Kasumi-1 (cell line): ENCODE measurements around the gene EVC.

Experiments used
- DNase-seq, 2 experiments: peaks; one replicate each; lab custom pipeline; 2025; lab: John Stamatoyannopoulos, UW

The EVC gene

DNA sequence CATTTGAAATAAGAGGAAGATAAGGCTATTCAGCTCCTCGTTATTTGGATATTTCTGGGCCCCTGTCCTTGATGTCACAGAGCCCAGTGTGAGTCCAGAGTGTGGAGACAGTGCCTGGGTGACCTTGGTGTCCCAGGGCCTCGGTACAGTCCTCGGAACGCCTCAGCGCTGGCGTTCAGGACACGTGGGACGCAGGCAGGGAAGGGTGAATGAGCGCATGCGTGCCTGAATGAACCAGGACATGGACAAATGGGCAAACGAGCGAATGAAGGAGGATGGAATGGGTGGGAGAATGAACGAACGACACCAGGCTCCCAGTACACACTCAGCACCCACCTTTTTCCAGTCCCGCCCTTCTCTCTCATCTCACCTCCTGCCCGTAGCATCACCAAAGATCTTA, 44.2 kb downstream of the EVC start:
- DNase-seq, result no peak

- DNase-seq, result no peak
These were observed 44.7 kb downstream of the EVC start for GRCh38 chr4:5755679-5756078.

- DNase-seq, result no peak
These were observed 45.3 kb downstream of the EVC start for GRCh38 chr4:5756271-5756670.

DNA sequence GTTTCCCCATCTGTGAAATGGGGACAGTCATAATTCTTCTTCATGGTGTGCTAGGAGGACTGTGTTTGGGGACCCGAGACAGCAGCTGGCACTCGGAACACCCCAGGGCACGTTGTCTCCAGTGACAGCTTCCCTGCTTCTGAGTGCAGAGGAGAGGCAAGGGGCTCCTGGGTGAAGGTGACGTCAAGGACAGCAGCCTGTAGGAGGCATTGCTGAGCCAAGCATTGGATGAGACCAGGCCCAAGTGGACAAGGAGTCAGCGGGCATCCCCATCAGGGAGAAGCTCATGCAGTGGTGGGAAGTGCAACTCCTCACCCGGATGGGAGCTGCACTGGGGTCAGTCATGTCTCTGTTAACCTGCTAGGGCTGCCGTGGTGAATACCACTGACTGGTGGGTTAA, 46.1 kb downstream of the EVC start:
- no peak for DNase-seq

DNA sequence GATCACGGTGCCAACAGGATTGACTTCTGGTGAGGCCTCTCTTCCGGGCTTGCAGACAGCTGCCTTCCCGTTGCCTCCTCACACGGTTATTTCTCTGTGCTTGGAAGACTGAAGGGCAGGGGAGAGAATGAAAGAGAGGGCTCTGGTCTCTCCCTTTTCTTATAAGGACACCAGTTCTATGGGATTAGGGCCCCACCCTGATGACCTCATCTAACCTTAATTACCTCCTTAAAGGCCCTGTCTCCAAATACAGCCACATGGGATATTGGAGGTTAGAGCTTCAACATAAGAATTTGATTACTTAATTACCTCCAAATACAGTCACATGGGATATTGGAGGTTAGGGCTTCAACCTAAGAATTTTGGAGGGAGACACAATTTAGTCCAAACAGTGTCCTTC, 46.5 kb downstream of the EVC start:
- no peak for DNase-seq

DNA sequence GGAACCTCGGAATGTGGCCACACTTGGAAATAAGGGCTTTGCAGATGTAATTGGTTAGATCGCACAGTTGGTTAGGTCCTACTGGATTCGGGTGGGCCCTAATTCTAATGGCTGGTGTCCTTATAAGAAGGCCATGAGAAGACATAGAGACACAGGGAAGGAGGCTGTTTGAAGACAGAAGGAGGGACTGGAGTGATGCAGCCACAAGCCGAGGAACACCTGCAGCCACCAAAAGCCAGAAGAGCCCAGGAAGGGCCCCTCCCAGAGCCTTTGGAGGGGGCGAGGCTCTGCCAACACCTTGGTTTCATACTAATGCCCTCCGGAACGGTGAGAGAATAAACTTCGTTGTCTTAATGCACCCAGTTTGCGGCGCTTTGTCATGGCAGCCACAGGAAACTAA, 47.0 kb downstream of the EVC start:
- no peak for DNase-seq

- DNase-seq, result no peak
These were observed 47.7 kb downstream of the EVC start for GRCh38 chr4:5758741-5759140.

DNA sequence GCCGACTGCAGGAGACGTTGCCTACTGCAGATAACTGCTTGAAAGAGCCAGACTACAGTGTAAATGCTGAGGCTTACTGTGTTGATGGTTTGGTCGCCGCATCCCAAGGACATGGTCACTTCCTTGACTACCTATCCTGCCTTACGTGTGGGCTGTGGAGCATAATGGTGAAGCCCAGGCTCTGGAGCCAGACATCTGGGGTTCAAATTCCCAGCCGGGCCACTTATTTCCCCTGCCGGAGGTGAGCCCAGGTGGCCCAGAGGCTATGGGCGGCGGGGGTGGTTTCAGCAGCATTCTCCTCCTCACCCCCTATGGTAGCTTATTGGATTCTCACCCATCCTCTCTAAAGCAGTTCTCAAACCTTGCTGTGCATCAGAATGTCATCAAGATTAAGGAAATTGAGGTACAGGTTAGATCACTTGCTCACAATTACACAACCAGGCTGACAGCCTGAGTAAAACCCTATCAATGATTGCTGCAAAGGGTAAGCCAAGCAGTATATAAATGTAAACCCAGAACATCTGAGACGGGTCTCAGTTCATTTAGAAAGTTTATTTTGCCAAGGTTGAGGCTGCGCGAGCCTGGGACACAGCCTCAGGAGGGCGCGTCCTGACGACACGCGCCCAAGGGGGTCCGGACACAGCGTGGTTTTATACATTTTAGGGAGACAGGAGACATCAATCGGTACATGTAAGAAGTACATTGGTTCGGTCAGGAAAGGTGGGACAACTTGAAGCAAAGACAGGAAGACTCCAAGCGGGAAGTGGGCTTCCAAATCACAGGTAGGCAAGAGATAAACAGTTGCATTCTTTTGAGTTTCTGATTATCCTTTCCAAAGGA, 48.5 kb downstream of the EVC start:
- no peak for DNase-seq

DNA sequence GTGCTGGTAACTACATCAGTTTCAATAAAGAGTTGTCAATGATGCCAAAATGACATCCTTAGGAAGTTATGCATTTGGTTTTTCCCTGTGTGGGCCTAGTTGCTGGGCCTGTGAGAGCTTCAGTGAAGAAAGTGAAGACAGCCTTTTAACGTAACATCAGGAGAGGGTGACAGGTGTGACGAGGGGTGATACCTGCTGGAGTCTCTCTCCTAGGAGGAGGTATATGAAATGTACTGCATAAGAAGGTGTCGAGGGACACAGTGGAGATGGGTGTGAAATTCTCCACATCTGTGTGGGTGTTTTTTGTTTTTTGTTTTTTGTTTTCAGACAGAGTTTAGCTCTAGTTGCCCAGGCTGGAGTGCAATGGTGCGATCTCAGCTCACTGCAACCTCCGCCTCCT, 49.2 kb downstream of the EVC start:
- DNase-seq, result no peak

GRCh38 chr4:5760936-5761480, 50.0 kb downstream of the EVC start:
- DNase-seq, result no peak

DNA sequence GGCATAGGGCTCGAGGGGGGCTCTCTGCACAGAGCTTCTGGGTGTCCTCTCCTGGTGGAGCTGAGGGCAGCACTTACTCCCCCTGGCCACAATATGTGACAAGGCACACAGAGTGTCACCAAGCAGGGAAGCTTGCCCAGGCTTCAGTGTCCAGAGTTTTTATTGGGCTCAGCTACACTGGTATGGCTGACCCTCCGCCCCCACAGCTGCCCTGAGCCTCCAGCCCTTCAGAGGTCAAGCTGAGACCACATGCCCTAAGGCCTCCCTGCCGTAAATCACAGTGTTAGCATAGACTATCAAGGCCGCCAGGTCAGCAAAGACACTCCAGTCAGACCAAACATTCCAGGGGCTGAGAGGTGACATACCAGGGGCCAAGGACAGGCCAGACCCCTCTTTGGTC, 59.0 kb downstream of the EVC start:
- no peak for DNase-seq

DNA sequence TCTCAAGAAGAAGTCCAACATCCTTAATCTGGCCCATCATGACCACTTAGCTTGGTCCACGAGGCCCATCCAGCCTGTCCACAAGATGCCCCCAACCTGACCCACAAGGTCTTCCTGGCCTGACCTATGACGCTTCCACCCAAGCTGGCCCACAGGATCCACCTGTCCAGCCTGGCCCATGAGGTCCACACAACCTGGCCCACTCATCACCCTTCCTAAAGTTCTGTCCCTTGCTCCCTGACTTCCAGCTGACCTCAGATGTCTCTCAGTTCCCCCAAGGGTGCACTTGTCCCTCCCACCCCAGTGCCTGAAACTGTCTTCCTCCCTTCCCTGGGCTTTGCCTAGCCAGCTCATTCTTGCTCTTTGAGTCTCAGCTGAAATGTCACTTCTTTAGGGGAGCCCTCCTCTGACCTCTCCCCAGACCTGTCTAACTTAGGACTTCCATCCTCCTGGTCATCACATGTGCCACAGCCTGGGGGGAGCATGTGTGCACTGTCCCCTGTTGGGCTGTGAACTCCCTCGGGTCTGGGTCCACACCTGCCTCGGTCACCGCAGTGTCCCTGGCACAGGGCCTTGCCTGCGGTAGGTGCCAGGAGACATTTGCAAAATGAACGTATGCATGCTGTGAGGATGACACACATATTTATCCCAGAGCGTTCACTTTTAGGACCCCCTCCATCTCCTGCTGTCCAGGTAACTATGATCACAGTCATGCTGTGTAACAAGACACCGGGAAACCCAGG, 61.7 kb downstream of the EVC start:
- no peak for DNase-seq

- DNase-seq, result no peak
These were observed 62.2 kb downstream of the EVC start for GRCh38 chr4:5773271-5773555.

- no peak for DNase-seq
These were observed 63.5 kb downstream of the EVC start for GRCh38 chr4:5774416-5775036.

DNA sequence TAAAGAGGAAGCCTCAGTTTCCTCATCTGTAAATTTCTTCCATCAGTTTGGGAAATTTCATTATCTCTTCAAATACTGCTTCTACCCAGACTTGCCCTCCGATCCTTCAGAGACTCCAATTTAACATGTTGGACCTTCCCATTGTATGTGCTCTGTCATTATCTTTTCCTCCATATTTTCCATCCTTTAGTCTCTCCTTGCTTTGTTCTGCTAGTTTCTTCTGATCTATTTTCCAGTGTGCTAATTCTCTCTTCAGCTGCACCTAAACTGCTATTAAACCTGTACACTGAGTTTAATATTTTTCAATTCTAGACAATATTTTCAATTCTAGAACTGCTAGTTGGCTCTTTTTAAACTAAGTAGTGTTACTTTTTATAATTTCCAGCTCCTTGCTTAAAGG, 65.5 kb downstream of the EVC start:
- no peak for DNase-seq

DNA sequence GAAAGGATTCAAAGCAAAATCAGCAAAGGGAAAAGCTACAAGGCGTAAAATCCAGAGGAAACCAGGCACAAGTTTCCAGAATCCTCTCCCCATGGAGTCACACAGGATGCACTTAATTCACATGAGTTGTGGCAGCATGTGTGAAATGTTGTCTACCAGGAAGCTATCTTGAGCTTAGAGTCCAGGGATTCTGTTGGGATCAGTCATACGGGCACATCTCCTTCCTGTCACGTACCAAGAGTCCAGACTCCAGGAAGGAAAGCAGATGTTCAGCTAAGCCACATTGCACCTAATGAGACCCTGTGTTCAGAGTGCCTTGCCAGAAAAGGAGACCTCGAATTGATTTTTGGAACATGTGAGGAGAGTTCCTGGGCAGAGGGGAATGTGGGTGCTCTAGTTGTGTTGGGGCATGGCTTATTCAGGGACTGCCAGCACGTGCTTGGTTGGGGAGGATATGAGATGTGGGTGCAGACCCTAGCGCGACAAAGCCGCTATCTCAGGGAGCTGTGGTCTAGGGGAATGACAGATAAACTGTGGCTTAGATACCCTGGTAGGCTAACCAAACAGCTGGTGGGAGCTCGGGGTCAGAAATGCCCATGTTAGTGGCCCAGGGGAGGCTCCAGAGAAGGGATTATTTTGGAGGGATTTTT, 70.0 kb downstream of the EVC start:
- no peak for DNase-seq

DNA sequence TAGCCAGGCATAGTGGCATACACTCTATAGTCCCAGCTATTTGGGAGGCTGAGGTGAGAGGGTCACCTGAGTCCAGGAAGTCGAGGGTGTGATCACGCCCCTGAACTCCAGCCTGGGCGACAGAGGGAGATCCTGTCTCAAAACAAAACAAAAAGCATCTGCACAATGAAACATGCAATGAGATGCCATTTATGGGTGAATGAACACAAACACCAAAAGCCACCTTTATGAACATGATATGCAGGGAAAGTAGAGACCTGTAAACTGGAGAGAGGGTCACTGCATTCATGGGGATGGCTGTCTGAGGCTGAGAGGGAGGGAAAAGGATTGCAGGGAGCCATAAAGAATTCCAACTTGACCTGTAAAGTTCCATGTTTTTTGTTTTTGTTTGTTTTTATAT, 70.7 kb downstream of the EVC start:
- no peak for DNase-seq

DNA sequence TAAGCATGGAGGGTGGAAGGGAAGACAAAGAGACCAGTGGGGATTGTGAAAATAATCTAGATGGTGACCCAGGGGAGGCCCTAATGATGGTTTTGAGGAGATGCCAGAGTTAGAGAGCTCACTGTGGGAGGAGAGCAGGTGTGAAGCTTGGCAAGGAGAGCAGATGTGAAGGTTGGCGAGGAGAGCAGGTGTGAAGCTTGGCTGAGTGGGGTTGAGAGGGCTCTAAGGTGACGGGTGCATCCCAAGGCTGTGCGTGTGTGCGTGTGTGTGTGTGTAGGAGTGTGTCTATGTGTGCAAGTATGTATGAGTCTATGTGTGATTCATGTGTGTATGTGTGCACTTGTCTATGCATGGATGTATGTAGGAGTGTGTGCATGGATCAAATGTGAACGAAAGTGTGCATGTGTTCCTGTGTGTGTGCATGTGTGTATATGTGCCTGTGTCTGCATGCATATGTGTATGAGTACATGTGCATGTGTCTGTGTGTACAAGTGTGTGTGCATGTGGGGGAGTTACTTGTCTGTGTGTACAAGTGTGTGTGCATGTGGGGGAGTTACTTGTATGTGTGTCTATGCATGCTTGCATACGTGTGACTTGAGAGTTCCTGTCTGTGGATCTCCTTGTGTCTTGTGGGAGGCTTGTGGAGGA, 72.0 kb downstream of the EVC start:
- no peak for DNase-seq

GRCh38 chr4:5783486-5783885, 72.5 kb downstream of the EVC start:
- no peak for DNase-seq

GRCh38 chr4:5784021-5784420, 73.0 kb downstream of the EVC start:
- DNase-seq, result no peak

GRCh38 chr4:5784960-5785611, 74.1 kb downstream of the EVC start:
- no peak for DNase-seq
